Gastroesophageal sphincter (tissue), 3 donors: ENCODE results near the gene ABO.

ENCODE experiments used
- POLR2A ChIP-seq, 2 donors: fragments of 450-650 bp; IDR thresholded peaks; one replicate each; pipeline ENCODE4 v1.6.1; 2017; ENCODE audit warnings: antibody characterized with exemption in 2 of 2, mild to moderate bottlenecking in 2 of 2, moderate library complexity in 1 of 2
- TF ChIP-seq, protein P1 (sequence below), 4 experiments: fragments of 200-600 bp in 2 of 4; fragments of 450-650 bp in 2 of 4; sonication (generic) in 1 of 4; IDR thresholded peaks; one replicate each; pipeline ENCODE4 v1.5.1; 2017 to 2019; ENCODE audit warnings: antibody characterized with exemption in 4 of 4, mild to moderate bottlenecking in 2 of 4, moderate library complexity in 2 of 4

DNA sequence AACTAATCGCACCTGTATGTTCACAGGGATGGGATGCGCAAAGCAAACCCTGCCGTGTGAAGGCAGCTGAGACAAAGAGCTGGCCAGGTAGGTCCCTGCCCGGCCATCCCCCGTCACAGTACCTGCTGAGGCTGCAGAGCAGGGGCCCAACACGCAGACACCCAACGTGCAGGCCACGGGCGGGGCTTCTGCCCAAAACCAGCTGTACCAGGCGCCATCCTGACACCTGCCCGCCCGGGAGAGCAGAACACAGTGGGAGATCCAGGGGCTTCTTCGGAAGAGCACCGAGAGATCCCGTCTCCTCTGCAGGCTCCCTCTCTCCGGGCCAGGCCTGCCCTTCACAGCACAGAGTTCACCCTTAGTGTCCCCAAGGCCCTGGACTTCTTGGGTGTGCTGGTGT, 28.4 kb downstream of the ABO start:
- TF ChIP-seq POLR2A (IDR thresholded peaks at IDR 0.05): no peak
- TF ChIP-seq, protein P1, sequence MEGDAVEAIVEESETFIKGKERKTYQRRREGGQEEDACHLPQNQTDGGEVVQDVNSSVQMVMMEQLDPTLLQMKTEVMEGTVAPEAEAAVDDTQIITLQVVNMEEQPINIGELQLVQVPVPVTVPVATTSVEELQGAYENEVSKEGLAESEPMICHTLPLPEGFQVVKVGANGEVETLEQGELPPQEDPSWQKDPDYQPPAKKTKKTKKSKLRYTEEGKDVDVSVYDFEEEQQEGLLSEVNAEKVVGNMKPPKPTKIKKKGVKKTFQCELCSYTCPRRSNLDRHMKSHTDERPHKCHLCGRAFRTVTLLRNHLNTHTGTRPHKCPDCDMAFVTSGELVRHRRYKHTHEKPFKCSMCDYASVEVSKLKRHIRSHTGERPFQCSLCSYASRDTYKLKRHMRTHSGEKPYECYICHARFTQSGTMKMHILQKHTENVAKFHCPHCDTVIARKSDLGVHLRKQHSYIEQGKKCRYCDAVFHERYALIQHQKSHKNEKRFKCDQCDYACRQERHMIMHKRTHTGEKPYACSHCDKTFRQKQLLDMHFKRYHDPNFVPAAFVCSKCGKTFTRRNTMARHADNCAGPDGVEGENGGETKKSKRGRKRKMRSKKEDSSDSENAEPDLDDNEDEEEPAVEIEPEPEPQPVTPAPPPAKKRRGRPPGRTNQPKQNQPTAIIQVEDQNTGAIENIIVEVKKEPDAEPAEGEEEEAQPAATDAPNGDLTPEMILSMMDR (IDR thresholded peaks at IDR 0.05): no peak
